Measurements from ENCODE around the gene MINDY2. TPM values are rescaled to one million over a fixed set of nuclear protein-coding genes. Genes with fewer than 3 reads are reported as not detected.

MINDY2 gene
- total and polyA plus RNA-seq, 10 donors = 2.3 to 24.0 (median 17.7) TPM

- no peak overlapping the region for H3K4me3 ChIP-seq
- TF ChIP-seq, protein P1, sequence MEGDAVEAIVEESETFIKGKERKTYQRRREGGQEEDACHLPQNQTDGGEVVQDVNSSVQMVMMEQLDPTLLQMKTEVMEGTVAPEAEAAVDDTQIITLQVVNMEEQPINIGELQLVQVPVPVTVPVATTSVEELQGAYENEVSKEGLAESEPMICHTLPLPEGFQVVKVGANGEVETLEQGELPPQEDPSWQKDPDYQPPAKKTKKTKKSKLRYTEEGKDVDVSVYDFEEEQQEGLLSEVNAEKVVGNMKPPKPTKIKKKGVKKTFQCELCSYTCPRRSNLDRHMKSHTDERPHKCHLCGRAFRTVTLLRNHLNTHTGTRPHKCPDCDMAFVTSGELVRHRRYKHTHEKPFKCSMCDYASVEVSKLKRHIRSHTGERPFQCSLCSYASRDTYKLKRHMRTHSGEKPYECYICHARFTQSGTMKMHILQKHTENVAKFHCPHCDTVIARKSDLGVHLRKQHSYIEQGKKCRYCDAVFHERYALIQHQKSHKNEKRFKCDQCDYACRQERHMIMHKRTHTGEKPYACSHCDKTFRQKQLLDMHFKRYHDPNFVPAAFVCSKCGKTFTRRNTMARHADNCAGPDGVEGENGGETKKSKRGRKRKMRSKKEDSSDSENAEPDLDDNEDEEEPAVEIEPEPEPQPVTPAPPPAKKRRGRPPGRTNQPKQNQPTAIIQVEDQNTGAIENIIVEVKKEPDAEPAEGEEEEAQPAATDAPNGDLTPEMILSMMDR (IDR thresholded peaks at IDR 0.05 in 8 of 11, conservative IDR thresholded peaks at IDR 0.05 in 3 of 11) = no peak
- TF ChIP-seq POLR2AphosphoS5 (IDR thresholded peaks at IDR 0.05) = no peak
- TF ChIP-seq POLR2A (IDR thresholded peaks at IDR 0.05) = no peak
- H3K27ac ChIP-seq = no peak overlapping the region
- peaks cover 15 to 41% (median 24%) of the 10 kb centered on the region in 6 donors for H3K4me1 ChIP-seq
- H3K27me3 ChIP-seq (replicated peaks in 1 of 7) = no peaks in the 10 kb centered on the region
- no peak for DNase-seq
- peaks cover 0 to 33% (median 0%) of the 10 kb centered on the region in 6 donors for H3K36me3 ChIP-seq
- no peaks in the 10 kb centered on the region for H3K9me3 ChIP-seq
- intact Hi-C loops (cut with DNase I; ENCODE audit: low total_unique reads) = loop anchor here (10.0 kb wide), 1 partner anchor 155 kb away; the partner anchor contains the start of gene SLTM
- 85 to 100% (median 100%) methylated on average over 1 of the region's 1 CpG for WGBS, 5 donors
Observed at GRCh38 chr15:58779554-58779953, 8.5 kb downstream of the MINDY2 start.

DNA sequence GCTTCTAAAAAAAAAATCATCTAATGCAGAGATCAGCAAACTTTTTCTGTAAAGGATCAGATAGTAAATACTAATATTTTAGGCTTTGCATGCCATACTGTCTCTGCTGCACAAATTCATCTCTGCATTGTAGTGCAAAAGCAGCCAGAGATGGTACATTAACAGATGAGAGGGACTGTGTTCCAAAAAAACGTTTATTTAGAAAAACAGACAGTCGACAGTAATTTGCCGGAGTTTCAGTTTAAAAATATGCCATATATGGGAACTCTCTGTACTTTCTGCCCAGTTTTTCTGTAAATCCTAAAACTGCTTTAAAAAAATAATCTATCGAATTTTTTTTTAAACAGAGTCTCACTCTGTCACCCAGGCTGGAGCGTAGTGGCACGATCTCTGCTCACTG, 14.3 kb downstream of the MINDY2 start:
- Histone ChIP-seq H3K27ac (no peak overlapping the region), H3K27me3 (replicated peaks in 1 of 7) (no peaks in the 10 kb centered on the region), H3K4me1 (no peaks in the 10 kb centered on the region), H3K36me3 (peaks cover 0 to 44% (median 7%) of the 10 kb centered on the region in 6 donors), H3K9me3 (no peaks in the 10 kb centered on the region), H3K4me3 (no peak overlapping the region)
- DNase-seq = no peak
- 77 to 90% (median 81%) methylated on average over 6 of the region's 6 CpGs for WGBS, 5 donors
- intact Hi-C loops (cut with DNase I; ENCODE audit: low total_unique reads) = no loop called here
- TF ChIP-seq, protein P1 (IDR thresholded peaks at IDR 0.05 in 8 of 11, conservative IDR thresholded peaks at IDR 0.05 in 3 of 11) = no peak
- TF ChIP-seq POLR2A (IDR thresholded peaks at IDR 0.05) (no peak), POLR2AphosphoS5 (IDR thresholded peaks at IDR 0.05) (no peak)

- no peak for DNase-seq
- Histone ChIP-seq H3K9me3 (no peaks in the 10 kb centered on the region), H3K27ac (no peak overlapping the region), H3K36me3 (peaks cover 0 to 55% (median 7%) of the 10 kb centered on the region in 6 donors), H3K27me3 (replicated peaks in 1 of 7) (no peaks in the 10 kb centered on the region), H3K4me3 (no peak overlapping the region), H3K4me1 (no peaks in the 10 kb centered on the region)
- TF ChIP-seq POLR2AphosphoS5 (IDR thresholded peaks at IDR 0.05) = no peak
- TF ChIP-seq POLR2A (IDR thresholded peaks at IDR 0.05) = no peak
- TF ChIP-seq, protein P1 (IDR thresholded peaks at IDR 0.05 in 8 of 11, conservative IDR thresholded peaks at IDR 0.05 in 3 of 11) = no peak
- intact Hi-C loops (cut with DNase I; ENCODE audit: low total_unique reads) = no loop called here
- 94 to 99% (median 96%) methylated on average over 3 of the region's 3 CpGs for WGBS, 5 donors
Observed at GRCh38 chr15:58788056-58788710, 17.1 kb downstream of the MINDY2 start.

DNA sequence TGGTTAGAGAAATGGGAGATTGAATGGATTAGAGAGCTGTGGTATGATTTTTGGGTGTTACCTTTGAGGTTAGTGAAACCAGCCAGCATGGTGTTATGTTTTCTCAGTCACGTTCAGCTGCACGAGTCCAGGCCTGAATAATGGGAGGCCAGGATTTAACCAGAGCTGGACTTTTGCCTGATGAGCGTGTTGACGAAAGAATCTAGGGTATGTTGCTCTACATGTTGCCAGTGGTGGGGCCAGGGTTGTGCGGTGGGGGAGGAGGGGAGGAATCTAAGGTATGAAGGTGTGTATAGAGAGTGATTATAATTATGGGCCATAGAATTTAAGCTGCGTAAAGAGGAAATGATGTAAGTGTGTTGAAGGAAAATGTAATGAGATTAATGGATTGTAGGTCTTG, 22.8 kb downstream of the MINDY2 start:
- Histone ChIP-seq H3K4me3 (no peak overlapping the region), H3K4me1 (peaks cover 0 to 11% (median 5%) of the 10 kb centered on the region in 6 donors), H3K9me3 (no peaks in the 10 kb centered on the region), H3K36me3 (peaks cover 0 to 40% (median 3%) of the 10 kb centered on the region in 6 donors), H3K27me3 (replicated peaks in 1 of 7) (no peaks in the 10 kb centered on the region), H3K27ac (no peak overlapping the region)
- no peak for DNase-seq
- TF ChIP-seq POLR2AphosphoS5 (IDR thresholded peaks at IDR 0.05) = no peak
- TF ChIP-seq, protein P1 (IDR thresholded peaks at IDR 0.05 in 8 of 11, conservative IDR thresholded peaks at IDR 0.05 in 3 of 11) = no peak
- no peak for TF ChIP-seq POLR2A (IDR thresholded peaks at IDR 0.05)
- 88 to 91% (median 90%) methylated on average over 6 of the region's 6 CpGs for WGBS, 5 donors
- intact Hi-C loops (cut with DNase I; ENCODE audit: low total_unique reads) = no loop called here
